EL (cell line): ENCODE data around the gene CHDH.

ENCODE experiments used
- DNase-seq: peaks from one replicate; pipeline ENCODE4 v3.0.0-alpha.2; 2016

Gene CHDH

DNA sequence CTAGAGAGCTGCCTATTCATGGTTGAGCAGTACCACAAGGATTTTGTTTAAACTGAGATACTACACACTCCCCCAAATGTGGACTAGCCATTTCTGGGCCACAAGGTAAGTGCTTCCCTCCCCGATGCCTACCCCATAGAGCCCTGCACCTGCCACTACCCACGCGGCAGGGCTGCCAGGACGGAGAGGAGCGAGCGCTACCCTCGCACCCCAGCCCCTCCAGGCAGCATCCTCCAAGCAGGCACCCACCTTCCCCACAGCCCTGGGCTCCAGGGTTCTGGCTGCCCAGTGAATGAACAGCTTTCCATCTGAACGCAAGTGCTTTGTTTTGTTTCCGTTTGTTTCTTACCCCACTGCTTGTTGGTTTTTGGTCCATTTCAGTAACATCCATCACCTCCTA, 59.2 kb downstream of the CHDH start:
- no peak for DNase-seq

DNA sequence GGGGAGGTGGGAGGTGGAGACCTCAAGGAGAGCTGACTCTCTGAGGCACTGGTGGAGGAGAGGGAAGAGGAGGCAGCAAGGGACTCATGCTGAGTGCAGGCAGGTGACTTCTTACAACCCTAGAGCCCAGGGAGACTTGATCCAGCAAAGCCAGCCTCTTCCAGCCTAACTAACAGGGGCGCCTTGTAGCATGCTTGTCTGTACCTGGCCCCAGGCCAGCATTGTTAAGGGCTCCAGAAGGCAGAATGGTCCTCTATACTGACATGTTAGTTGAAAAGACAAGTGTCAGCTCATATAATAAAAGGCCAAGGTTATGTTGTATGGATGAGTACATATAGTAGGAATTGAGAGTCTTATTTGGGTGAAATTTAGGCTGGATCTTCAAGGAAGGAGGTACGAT, 65.4 kb downstream of the CHDH start:
- no peak for DNase-seq

DNA sequence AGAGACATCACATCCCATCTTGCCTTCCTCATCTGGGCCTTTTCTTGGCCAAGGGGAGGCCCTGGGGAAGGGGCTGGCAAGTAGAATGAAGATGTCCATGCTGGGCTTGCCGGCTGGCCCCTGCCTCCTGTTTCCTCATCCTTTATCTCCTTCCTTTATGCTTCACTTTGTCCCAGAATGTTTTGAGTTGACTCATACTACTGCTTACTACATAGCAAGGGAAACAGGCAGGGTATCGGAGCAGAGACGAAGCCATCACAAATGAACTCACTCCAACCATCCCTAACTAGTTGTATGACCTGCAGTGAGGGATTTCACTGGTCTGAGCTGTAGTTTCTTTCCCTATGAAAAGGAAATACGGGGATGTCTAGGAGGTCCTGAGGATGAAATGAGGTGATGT, 66.0 kb downstream of the CHDH start:
- DNase-seq, result no peak

DNA sequence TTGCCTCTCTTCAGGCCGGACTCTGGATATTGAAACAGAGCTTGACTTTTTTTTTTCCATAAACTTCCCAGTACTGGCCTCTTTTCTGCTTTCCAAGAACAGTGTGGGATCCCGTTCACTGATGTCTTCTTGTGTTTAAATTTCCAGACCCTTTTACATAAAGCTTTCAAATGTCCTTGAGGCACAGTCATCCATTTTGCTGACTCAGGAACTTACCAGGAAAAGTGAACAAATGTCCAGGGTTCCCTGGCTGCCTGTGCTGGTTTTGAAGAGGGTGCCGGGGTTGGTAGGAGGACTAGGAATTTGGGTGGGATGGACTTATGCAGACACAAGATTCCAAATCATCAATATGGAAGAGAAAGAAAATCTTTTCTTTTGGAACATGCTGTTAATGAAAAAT, 68.1 kb downstream of the CHDH start:
- DNase-seq, result no peak

DNA sequence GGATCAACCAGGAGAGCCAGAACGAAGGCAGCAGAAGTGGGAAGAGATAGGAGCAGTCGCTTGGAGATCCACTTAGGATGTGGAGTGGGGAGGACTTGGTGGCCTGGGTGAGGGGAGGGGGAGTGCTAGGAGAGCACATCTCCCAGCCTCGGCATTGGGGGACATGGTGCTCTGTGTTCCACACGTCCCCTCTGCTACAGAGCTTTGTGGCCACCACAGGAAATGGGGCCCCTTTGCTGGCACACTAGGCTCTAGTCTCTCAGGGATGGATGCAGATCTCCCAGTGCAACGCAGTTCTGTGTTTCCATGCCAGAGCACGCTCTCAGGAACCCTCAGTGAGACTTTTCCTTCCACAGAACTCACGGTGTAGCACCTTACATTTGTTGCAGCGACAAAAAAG, 68.8 kb downstream of the CHDH start:
- no peak for DNase-seq

DNA sequence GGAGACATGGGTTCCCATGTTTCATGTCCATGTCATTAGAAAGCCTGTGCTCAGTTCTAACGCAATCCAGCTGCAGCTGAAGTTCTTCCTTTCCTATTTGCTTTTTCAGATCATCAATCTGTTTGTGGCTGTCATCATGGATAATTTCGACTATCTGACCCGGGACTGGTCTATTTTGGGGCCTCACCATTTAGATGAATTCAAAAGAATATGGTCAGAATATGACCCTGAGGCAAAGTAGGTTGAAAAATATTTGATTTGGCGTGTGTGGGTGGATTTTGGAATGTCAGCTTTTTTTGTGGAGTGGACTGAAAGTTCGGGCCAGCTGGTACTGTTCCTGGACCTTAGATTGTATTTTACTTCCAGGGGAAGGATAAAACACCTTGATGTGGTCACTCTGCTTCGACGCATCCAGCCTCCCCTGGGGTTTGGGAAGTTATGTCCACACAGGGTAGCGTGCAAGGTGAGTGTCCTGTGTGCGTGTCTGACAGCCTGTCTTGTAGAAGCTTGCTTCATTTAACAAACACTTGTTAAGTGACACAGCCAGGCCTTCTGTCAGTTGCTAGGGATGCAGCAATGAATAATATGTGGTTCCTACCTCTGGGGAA, 69.6 kb downstream of the CHDH start:
- DNase-seq, result peak; percentile 37

DNA sequence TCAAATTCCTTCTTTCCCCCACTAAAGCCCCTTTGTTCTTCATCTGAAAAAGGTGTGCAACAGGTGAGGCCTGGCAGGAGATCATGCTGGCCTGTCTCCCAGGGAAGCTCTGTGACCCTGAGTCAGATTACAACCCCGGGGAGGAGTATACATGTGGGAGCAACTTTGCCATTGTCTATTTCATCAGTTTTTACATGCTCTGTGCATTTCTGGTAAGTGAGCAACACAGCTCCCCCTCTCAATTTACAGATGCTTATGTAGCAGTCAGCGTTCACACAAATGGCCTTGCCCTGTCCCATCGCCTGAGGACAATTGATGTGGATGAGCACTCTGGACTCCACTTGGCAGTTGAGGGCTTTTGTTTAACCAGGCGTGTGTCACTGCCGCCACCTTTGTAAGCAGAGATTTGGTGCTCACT, 70.4 kb downstream of the CHDH start:
- DNase-seq, result peak; percentile 4

DNA sequence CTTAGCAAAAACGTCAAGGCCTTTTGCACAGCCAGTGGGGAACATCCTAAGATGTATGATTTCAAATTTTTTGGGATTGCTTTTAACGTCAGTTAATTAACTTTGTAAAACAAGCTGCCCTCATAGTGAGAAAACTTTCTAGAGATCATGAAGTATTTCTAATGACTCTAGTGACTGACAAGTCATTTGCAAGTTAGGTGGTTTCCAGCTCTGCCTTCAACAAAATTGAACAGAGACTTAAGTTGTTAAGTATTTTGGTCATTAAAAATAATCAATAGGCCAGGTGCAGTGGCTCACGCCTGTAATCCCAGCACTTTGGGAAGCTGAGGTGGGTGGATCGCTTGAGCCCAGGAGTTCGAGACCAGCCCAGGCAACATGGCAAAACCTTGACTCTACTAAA, 71.2 kb downstream of the CHDH start:
- DNase-seq, result no peak

DNA sequence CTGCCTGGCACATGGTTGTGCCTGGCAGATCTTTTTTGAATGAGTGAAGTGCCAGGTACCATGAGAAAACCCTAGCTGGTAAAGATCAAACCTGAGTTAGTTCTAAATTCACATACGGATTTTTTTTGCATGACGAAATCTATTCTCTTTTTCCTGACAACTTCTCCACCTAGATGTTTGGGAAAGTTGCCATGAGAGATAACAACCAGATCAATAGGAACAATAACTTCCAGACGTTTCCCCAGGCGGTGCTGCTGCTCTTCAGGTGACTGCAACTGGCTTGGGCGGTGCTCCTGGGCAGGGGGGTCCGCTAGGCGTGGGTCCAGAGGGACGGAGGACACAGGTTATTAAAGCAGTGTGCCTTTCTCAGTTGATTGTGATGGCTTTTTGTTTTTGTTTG, 71.8 kb downstream of the CHDH start:
- DNase-seq, result no peak

DNA sequence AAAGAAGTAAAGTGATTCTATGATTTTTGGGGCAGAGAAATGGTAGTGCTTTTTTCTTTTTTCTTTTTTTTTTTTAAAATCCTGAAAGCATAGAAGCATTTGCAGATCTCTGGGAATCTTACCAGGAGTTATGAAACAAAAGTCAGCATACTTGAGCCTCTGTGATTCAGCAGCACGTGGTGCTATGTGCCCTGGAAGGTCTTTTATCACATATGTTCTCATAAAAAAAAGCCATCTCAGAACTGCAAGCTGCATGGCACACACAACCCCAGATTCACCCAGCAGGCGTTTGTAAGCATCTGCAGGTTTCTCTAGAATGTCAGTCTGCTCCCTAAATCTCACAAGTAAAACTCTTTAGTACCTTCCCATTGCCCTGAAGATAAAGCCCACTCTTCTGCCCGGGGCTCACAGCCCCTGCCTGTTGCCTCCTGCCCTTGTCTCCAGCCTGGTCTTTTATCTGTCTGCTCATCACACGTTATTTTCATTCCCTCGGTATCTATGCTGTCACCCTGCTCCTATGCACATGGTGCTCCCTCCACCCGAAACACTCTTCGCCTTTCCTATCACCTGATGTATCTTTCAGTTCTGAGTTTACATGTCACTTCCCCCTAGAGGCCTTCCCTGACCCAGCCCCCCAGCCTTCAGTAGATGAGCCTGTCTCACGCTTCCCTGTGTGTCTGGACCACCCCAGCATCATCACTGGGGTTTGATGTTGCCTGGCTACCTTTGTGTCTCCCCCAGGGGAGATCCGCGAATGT, 72.4 kb downstream of the CHDH start:
- peak; percentile 67 for DNase-seq

DNA sequence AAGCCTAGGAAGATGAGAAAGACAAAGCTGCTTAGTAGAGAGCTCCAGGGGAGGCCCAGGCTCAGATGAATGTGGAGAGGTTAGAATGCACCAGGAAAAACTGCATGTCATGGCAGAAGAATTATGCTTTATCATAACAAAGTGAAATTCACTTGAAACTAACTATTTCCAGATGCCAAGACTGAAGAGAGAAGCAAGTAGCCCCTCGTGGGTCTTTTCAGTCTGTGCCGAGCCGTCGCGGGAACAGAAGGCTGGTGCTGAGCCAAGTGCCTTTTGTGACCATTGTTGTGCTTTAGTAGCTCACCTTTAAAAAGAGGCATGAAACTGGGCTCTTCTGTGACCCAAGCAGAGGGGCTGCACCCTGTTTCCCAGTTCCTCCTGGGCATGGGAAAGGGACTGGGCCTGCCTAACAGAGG, 73.2 kb downstream of the CHDH start:
- peak; percentile 30 for DNase-seq

DNA sequence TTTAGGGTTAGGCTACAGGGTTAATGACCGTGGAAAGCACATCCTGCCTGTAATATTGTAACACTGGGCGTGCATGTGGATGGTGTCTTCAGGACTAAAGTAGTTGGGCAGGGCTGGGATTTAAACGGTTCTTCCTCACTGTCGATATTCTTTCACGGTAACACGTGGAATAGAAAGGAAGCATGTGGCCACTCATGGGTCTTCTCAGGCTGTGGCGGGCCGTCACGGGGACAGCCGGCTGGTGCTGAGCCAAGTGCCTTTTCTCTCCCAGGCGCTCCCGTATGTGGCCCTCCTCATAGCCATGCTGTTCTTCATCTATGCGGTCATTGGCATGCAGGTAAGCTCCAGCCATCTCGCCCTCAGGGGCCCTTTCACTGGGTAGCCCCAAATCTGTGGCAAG, 73.7 kb downstream of the CHDH start:
- DNase-seq, result no peak

DNA sequence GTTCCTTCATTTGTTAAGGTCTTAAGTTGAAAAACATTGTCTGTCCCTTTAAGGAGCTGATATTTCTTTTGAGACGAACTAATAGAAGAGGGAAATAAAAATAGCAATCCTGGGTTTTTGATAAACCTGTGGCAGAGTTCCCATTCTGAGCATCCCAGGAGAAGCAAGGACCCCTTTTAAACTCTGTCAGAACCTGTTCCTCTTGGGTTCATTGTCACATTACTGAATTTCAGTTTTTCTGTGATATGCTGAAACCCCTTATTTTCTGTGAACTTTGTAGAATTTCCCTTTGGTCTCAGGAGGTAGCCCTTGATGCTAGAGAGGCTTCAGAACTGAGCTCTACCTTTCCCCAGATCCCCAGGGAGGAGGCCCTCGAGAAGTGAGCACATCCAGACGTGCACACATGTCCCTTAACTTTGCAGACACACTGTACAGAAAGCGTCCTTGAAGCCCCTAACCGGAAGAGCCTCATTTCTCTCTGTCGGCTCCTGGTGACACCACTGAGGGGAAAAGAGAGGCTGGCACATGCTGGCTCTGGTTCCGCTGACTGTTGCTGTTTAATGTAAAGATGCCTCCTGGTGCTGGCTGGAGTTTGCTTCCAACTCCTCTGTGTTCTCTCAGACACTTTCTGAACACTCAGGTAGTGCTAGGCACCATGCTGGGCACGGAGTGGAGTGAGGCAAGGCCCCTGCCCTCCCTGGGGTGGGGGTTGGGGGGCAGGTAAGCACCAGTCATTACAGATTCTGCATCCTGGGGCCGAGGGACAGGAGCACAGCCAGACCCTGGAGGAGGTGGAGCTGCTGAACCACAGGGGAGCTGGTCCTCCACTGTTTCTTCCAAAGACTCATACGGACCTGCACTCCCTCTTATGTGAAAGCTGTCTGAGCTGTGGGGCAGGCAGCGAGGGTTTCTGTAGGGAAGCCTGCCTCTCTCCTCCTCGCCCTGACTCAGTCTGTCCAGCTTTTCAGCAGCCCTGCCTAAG, 77.5 kb downstream of the CHDH start:
- no peak for DNase-seq

DNA sequence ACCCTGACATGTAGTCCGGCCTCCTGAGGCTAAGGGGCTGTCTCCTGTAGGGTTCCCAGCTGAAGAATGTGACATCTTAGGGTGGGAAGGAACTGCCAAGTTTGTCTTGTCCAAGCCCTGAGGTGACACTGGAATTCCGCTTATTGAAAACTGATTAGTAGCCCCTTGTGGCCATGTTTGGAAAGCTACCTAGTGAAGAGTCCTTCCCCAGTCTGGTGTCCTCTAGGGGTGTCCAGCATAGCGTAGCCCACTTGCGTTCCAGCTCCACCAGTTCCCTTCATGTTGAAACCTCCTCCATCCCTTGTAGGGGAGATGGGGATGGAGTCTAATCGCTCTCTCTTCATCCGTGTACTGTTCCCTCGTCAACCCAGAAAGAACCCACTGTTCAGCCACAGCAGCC, 79.5 kb downstream of the CHDH start:
- no peak for DNase-seq

DNA sequence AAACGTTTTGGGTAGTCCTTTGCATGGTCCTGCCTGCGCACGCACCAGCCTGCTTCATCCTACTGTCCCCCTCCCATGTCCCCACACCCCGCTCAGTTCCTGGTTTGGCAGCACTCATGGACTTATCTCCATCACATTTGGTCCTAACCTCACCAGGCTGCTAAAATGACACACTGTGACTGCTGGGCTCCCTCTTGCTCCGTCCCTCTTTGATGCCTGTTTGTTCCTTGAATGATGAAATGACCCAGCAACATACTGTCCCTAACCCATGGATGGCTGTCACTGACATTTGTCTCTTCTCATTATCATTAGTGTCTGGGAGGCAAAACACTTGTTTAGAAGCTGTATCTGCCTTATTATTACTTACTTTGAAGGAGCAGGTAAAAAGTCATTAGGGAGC, 80.5 kb downstream of the CHDH start:
- no peak for DNase-seq

DNA sequence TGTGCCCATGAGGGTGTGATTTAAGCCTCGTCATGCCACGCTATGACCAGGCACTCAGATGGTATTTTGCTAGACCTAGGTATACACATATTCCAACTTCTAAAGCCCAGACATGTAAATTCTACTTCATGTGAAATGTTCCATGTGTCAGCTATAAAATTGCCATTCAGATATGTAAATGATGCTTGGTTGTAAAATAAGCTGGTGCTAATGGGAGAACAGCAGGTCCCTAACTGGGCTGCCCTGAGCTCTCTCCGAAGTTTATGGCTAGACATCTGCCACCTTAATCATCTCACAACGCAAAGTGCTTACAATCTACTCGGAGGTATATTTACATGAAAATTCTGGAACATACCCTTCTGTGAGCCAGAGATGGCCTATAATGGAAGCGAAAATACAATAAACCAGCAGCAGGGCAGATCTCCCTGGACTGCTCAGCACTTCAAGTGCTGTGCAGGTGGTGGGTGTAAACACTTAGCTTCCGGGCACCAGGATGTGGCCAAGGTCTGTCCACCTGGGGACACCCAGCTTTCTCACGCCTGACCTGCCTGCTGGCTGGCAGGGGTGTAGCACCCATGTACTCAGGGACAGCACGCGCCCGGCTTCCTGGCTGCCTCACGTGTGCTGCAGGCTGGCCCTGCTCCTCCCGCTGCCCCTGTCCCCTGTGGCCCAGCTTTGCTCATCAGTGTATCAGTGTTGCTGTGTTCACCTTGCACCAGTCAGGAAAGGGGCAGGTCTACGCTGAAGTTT, 82.0 kb downstream of the CHDH start:
- DNase-seq, result no peak

DNA sequence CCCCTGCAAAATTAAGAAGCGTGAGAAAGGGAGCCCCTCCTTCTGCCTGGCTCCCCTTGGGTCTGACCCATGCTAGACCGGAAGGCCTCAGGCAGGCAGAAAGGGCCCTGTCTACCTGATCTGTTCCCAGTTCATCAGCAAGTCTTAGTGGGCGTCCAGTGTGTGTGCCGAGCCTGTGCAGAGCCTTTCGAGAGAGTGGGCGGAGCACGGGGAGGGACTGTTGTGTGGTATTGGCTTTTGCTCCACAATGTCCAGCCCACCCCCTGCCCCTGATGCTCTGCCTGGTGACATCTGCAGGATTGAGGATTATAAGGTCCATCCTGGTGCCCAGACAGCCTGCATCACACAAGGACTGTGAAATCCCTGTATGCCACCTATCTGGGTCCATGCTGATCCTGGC, 82.9 kb downstream of the CHDH start:
- DNase-seq, result no peak
